ENCODE data around the gene SMPX. TPM values are rescaled to one million over a fixed set of nuclear protein-coding genes. Genes with fewer than 3 reads are reported as not detected.

Gene SMPX
- total RNA-seq, 1 donor from 2014 or later, result 204 TPM

DNA sequence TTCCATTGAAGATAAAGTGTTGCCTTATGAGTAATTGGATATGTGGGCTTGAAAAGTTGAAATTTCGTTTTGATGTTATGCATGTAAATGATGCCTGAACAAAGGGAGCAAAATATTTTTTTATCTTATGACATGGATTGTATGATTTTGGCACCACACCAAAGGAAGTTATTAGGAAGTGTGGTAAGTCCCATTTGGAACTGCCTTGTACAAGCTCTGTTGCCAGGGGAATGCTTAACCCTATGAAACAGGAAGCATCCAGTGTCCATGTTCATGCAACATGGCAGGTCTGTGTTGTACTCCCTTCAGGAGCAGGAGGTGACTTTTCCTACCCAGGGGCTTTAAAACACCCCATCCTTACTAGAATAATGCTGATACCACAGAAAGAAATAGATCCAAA, 13.2 kb downstream of the SMPX start:
- DNase-seq (ENCODE audit: low read depth), result no peak

DNA sequence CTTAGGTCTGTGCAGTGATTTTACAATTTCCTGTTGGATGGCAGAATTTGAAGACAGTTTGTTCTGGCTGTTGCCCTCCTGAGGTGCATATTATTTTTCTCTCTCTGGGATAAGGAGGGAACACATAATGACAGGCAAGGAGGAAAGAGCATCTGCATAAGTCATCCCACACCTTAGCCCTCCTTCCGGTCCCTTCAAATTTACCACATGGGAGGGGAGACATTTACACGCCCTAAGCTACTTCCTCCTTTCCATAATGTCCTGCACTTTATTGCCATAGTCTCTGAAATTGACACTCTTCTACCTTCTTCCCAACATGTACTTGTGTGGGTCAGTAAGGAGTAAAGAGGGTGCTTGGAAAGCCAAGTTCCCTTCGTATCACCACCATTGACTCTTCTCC, 13.9 kb downstream of the SMPX start:
- DNase-seq (ENCODE audit: low read depth), result no peak

DNA sequence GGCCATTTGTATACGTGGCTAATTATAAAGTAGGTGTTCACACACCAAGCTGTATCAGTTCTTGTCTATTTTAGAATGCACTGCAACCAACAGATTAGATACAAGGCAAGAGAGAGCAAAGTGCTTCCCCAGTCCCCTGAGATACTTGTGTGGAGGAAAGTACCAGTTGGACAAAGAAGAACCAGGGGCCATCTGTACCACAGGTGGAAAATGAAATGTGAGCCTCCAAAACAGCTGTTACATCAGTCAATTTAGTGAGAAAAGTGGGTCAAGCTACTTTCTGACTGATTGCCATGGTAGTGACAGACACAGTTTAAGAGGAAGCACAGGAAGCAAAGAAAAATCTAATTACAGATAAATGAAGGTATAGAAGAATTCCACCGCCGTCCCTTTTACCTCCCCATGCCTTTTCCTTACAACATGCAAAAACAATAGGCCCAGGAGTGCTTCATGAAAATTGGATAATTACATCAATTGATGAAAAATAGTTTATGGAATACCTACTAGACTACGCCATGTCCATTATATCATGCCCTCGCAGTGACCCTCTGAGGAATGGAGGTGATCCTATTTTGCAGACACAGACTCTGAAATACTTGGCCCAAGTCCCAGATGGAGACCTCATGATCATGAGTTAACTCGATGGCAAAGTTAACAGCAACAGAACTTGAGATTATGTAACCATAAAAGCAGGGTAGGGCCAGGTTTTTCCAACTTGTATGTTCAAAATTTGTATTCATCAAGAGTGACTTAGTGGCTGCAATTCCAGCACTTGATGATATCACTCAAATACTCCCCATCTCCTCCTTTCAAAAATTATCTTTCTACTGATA, 15.8 kb downstream of the SMPX start:
- peak; percentile 73 for DNase-seq (ENCODE audit: low read depth)

DNA sequence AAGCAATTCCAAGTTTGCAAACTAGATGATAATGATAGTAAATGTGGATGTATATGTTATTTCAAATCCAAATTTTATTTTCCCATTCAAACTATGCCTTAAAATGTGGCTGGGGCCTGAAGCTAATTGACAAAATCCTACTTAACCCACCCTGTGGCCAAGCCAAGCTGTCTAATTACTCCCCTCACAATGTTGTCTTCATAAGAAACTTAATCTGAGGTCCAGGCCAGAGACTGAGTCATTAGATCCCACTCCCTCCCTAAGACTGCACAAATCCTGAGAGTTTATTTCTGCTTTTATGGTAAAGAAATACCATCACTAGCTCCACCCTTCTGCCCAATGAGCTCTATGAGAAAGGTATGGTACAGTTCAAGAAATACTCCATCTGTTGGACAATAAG, 16.6 kb downstream of the SMPX start:
- no peak for DNase-seq (ENCODE audit: low read depth)

DNA sequence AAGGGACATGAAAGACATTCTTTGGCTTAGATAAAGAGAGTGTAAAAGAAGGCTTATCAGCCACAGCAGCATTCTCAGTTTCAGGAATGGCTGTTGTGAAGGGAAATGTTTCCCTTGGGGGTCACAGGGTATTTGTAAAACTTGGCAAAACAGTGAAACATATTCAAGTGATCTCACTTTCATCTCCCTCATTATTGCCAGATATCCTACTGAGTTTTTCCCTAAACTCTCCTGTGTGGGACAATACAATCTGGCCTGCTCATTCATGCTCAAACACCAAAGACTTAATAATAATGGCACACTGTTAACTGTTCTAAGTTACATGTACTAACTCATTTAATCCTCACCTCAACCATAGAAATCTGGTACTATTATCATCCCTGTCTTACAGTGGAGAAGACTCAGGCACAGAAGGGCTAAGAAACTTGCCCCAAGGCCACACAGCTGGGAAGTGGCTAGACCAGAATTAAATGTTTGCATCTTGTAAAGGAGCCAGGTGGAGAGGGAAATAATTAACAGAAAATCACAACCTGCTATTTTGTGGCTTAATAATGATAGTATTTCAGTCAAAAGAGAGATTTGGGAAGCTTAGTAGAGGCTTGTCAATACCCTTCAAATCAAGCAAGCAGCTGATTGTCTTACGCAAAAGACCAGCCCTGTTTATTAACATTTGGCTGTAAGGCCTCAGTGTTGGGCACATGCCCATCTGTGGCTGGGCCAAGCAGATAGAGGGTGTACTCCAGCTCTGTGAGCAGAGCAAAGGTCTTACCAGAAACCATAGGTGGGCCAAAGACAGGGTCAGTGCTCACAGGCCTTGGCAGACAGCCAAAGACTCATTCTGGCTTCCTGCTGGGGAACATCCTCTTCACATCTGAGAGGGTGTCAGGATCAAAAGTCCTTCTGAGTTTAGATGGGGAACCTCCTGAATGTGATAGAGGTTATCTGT, 17.3 kb downstream of the SMPX start:
- DNase-seq (ENCODE audit: low read depth), result no peak

DNA sequence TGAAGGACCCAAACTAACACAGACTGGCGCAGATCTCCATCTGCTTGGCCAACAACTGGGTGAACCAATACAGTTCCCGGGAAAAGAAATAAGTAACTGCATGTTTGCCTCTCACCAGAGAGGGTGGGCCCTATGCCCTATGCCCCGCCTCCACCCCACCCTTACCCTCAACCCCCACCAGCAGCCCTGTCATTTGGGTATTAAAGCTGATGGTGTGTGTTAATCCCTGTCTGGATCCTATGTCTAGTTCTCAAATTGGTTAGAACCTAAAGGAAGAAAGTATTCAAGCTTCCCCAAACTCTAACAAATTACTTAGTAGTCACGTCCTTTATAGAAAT, 19.0 kb downstream of the SMPX start:
- DNase-seq (ENCODE audit: low read depth), result no peak

DNA sequence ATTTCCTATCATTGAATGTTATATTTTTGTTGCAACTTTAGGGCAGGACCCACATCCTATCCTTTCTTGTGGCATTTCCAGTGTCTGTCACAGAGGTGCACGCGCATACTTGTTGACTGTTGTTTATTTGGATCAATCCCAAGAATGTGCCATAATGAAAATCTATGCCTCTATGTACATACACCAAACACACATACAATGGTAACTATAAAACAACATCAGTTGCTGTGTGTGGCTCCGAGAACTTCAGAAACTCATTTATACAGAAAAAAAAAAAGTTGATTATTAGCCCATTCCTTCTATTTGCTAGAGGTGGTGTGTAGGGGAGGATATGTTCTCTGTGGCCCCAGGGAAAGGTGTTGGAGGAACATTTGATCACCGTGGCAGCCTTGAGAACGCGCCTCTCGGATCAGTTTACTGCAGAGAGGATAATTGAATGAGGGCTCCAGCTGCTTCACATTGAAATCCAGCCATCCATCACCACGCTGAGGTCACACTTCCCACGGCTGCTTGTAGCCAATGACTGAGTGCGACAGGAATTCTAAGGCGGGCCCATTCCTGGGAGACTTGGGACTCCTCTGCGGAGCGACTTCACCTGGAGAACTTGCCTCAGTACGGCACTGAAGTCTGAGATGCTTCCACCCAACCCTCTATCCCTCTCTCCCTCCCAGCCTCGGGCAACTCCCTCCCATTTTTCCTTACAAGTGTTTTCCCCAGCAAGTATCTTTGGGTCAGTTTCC, 19.5 kb downstream of the SMPX start:
- DNase-seq (ENCODE audit: low read depth), result peak; percentile 64

DNA sequence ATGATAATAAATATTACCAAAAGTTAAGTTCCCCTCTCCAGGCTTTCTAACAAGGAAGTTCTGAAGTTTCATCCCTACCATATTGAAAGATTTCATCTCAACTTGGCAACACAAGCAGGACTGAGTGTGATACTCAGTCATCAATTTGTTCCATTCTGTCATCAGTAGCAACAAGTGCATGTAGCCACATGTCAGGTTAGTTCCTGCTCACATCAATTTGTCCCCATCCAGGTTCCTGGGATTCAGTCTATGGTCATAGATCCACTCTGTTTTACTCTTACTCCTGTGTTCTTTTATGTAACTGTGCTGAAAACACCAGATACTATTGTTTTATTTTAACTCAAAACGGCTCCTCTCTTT, 22.2 kb downstream of the SMPX start:
- no peak for DNase-seq (ENCODE audit: low read depth)

DNA sequence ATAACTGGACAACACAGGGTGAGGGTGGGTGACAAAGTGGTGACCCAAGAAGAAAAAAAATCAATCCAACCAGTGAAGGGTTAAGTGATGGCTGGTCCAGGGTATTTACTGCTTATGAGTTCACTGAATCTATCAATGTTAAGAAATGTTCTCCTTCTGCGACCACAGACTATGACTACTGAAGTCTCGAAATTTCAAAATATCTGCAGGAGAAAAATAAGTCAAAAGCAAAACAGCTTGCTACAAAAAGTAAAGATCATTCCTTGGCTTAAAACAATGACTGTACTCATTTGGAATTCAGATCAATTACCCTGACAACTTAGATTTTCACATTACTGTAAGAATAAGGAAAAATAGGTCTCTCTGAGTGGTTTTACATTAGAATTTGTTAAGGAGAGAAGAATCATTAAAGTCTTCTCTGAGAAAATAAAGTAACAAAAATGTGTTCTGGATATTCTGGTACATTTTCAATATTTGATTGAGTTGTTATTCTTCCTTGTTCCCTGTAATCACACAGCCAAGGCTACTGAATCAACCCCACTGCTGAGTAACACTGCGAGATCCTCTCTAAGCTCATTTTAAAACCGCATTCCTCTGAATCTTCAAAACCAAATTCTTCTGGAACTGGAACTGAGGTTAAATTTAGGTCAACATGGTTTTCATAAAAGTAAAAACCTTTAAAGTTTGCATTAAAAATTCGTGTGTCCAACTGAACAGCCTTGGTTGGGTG, 22.7 kb downstream of the SMPX start:
- no peak for DNase-seq (ENCODE audit: low read depth)

DNA sequence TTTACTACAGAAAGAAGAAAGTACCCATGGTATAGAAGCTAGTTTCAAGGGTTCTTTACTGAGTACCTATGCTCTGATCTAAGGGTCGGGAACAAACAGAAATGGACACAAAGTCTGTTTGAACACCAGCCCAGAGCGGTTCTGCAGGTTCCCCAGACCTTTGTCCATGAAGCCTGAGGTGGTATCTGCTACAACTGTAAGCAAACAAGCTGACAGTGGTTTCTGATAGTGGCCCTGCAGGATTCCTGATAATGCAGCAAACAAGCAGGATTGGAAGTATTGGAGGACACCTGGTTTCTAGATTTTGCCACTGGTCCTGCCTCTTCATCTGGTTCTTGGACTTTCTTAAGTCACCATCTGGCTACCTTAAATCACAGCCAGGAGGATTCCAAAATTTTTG, 23.7 kb downstream of the SMPX start:
- DNase-seq (ENCODE audit: low read depth), result no peak

DNA sequence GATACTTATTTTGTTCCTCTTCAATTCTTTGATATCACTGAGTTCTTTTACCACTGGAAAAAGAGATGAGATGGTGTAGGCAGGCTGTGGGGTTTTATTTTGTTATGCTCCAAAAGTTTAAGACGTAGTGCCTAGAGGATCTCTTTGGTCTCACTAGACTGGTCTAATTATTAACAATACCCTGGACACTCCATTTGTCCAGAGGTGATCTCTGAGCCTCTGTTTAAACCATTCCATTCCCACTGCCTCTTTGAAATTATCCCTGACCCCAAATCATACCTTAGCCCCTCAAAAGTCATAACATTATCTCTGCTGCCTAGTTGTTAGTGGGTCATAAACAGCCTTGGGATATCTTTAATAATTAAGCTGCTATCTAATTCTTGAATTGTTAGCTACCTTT, 24.2 kb downstream of the SMPX start:
- no peak for DNase-seq (ENCODE audit: low read depth)

DNA sequence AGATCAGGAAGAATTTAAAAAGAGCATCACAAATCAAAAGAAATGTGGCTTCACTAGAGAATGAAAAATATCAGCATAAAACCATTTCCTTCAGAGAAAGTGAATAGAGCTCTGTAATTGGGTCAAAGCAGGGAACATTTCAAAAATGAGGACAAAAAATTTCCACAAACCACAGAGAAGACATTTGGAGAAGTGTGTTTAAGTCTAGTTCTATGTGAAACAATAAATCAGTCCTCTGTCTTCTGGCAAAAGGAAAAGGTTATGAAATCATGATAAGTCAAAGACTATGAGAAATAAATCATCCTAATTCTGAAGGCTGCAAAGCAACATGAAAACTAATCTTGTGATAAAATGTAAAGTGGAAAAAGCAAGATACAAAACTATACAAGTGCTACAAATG, 27.9 kb downstream of the SMPX start:
- DNase-seq (ENCODE audit: low read depth), result no peak

DNA sequence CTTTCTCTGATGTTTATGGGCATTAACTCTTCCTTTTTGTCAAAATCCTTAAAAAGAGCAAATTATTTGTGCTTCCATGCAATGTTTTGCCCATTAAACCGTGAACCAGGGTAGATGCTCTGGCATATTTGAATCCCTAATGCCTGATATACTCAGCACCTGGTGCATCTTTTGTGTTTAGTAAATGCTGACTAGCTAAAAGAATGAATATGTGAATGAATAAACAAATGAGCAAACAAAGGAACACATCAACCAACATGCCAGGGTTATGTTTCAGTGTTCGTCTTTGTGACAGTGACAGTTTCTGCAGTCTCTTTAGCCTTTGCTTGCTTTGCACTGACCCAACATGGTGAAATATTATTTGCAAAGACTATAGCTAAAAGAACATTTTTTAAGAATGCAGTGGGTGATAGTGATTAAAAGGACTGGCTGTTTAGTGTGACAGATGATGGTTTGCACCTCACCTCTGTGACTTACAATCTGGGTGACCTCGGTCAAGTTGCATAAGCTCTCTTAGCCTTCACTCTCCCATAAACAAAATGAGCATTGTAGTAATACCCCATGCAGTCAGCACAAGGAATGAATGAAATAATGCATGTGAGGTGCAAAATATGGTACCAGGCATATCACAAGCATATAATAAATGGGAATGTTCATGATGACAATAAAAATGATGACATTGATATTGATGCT, 29.5 kb downstream of the SMPX start:
- DNase-seq (ENCODE audit: low read depth), result no peak

DNA sequence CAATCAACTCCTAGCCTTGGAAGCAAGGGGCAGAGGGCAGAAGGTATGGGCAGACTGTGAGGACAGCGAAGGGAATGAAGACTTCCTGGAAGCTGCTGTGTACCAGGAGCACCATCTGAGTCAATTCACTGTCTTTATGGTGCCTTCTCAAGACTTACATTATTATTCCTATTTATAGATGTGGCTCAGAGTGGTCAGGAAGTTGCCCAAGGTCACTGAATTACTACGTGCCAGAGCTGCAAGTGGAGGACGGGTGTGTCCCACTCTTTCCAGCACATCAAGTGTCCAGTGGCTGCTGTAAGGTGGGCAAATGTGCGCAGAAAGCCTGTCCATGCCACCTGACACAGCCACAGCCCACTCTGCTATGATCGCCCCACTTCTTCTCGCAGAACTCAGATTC, 32.0 kb downstream of the SMPX start:
- peak; percentile 29 for DNase-seq (ENCODE audit: low read depth)

DNA sequence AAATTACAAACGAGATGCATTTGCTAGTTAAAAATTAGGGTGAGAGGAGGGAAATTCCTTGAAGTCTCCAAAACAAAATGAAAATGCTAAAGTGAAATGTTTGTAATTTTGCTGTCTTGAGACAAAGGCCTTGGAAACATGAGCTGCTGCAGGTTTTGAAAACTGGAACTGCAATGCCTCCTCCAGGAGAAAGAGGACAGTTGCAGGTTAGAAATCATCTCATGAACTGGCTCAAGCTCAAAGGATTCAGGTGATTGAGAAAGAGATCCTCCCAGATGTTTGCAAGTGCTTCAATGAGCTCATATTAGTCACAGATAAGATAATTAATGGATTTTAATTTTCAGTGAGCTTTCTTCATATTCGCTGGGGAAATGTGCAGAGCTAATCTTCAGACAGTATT, 32.4 kb downstream of the SMPX start:
- peak; percentile 41 for DNase-seq (ENCODE audit: low read depth)

DNA sequence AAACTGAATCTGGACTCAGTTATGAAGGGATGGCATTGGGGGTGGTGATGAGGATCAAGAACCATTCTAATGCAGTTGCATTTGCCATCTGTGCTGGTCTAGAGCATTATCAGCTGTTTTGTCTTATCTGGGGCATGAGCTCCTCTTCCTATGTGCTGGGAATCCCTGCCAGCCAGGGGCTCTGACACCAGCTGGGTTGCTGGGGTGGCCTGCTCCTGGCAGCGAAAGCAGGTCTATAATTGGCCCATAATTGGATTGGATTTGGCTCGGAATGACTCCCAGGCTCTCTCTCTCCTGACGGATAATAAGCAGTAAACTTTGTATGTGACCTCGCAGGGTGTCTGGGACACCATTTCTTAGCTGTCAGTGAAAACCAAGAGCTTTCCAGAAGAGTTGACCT, 34.1 kb downstream of the SMPX start:
- DNase-seq (ENCODE audit: low read depth), result peak; percentile 23

DNA sequence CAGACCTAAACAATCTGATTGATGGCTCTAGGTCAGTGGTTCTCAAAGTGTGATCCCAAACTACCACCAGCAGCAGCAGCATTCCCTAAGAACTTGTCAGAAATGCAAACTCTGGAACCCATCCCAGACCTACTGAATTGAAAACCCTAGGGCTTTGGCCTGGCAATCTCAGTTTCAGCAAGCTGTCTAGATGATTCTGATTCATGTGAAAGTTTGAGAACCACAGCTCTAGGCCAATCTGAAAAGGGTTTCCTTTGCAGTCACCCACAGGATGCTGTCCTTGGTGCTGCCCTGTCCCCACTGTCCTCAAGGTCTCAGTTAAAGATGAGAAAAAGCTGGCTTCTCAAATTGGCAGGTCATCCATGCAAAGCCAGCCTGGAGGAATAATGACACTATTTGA, 34.8 kb downstream of the SMPX start:
- peak; percentile 39 for DNase-seq (ENCODE audit: low read depth)

DNA sequence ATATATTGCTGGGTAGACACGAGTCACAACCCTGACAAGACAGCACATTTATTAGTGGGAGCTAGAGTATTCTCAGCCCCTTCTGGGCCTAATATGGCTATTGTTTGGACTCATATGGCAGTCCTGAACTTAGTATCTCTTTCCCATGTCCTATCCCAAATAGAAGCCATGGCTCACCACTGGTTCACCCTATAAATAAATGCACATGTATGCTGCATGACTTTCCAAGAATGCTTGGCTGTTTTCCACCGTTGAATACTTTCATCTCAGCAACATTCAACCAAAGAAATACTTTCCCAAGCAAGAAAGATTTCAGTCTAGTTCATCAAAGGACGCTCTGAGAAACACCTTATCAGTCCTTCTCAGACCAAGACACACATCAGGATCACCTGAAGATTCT, 36.7 kb downstream of the SMPX start:
- DNase-seq (ENCODE audit: low read depth), result peak; percentile 23

DNA sequence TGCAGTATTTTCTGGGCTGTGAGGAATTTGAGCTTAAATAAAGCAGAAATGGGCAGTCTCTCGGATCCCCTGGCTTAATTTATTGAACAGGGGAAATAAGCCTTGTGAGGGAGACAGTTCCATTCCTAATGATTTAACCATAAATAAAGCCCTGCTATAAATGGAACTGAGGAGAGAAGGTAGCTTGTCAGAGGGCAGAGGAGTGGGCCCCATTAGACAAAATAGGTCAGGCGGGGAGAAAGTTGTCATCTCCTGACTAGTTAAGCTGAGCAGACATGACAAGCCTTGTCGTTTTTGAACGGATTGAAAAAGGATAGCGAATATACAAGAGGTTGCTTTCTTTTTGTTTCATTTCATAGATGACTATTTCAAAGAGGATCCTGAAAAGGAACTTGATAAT, 39.3 kb downstream of the SMPX start:
- no peak for DNase-seq (ENCODE audit: low read depth)

DNA sequence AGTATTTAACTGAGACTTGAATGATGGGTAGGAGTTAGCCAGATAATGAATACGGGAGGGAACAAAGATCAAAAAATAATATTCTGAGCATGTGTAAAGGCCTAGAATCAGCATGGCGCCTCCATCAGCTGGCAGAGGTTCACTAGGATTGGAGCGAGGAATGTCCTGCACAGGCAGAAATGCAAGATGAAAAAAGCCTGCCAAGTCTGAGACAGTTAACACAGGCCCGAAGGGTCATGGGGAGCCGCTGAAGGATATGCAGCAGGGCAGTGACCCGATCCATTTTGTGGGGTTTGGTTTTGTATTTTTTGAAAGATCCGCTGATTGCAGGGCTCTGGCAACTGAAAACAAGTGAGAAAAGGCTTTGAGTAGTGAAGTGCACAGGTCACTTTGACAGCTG, 40.1 kb downstream of the SMPX start:
- DNase-seq (ENCODE audit: low read depth), result no peak

DNA sequence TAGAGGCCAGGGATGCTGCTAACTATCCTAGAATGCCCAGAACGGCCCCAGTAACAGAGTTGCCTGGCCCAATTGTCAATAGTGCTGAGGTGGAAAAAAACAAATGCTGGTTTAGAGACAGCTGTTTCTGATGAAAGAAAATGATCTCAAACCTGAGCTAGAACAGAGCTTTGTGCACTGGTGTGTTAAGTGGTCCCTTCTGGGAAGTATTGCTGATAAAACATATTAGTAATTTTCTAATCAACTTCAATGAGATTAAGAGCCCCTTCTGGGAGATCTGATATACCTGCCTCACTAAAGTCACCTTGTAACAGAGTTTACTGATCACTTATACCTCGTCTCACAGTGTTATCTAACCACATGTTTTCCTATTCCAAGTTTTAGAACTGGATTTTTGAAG, 42.1 kb downstream of the SMPX start:
- no peak for DNase-seq (ENCODE audit: low read depth)
